Cardiac muscle cell (in vitro differentiated cells and primary cell): ENCODE data around the gene PBXIP1. TPM values are rescaled to one million over a fixed set of nuclear protein-coding genes. Genes with fewer than 3 reads are reported as not detected.

Experiments used
- DNase-seq, 2 donors: peaks; one replicate each; pipeline versions ENCODE4 v3.0.0 to v3.0.0-alpha.2; 2010 to 2017; ENCODE audit warnings: low read depth in 1 of 2, low spot score in 1 of 2
- H3K27ac ChIP-seq: fragments of 200-600 bp; sonication (generic); 2 replicates; pipeline ENCODE4 v1.5.1; 2016
- H3K27me3 ChIP-seq: fragments of 200-600 bp; sonication (generic); 2 replicates; pipeline ENCODE4 v1.6.0; 2016; ENCODE audit warnings: control low read depth
- H3K36me3 ChIP-seq: fragments of 200-600 bp; sonication (generic); 2 replicates; pipeline ENCODE4 v1.5.1; 2016; ENCODE audit warnings: control low read depth
- H3K4me1 ChIP-seq: fragments of 200-600 bp; sonication (generic); 2 replicates; pipeline ENCODE4 v1.8.1; 2017; ENCODE audit warnings: low read depth, mild to moderate bottlenecking, mixed run types
- H3K4me3 ChIP-seq: fragments of 200-600 bp; sonication (generic); 2 replicates; pipeline ENCODE4 v1.5.1; 2016; ENCODE audit warnings: mild to moderate bottlenecking
- H3K9me3 ChIP-seq: fragments of 200-600 bp; sonication (generic); 2 replicates; pipeline ENCODE4 v1.5.1; 2017; ENCODE audit warnings: low read depth, mild to moderate bottlenecking, control low read depth
- polyA plus RNA-seq: library from polyadenylated mRNA; unstranded; fragments of >200 nt; fragmentation: Nextera tagmentation; extraction: Ambion mirVana; gene quantifications from 2 replicates; pipeline ENCODE4 v1.2.1, GENCODE V29; 2016
- total RNA-seq: library from RNA; depleted of rRNA; stranded (reverse); fragments of >200 nt; gene quantifications from 2 replicates; pipeline ENCODE4 v1.2.3, GENCODE V29; 2016
- TF ChIP-seq, protein P1 (sequence below): IDR thresholded peaks from 2 replicates; pipeline ENCODE4 v1.5.1; 2012; ENCODE audit warnings: low read depth, mild to moderate bottlenecking, low read length

Gene PBXIP1
- total and polyA plus RNA-seq, 2 experiments from 2014 or later: 108 to 161 TPM

DNA sequence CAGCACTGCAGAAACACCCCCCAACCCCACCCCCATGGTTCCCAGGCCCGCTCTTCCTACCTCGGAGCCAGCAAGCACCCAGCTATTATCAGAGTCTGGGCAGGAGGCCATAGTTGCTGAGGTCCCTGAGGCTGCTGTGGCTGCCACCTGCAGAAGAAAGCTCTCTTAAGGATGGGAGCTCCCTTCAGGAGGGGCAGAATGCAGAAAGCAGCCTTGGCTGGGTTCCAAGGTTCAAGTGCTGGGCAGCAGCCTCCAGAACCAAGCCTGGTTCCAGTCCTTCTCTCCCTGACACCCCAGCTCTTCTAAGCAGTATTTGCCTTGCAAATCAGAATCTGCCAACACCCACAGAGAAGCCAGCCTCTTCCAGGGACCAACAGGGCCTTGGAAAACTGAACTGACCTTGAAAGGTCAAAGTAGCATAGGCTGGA lies 2.3 kb downstream of the PBXIP1 start:
- Histone ChIP-seq H3K4me3 (peak overlapping the region; percentile 0), H3K4me1 (peaks cover 45% of the 10 kb centered on the region), H3K36me3 (peaks cover 5% of the 10 kb centered on the region), H3K27ac (peak overlapping the region; percentile 94), H3K9me3 (no peaks in the 10 kb centered on the region), H3K27me3 (no peaks in the 10 kb centered on the region)
- TF ChIP-seq, protein P1, sequence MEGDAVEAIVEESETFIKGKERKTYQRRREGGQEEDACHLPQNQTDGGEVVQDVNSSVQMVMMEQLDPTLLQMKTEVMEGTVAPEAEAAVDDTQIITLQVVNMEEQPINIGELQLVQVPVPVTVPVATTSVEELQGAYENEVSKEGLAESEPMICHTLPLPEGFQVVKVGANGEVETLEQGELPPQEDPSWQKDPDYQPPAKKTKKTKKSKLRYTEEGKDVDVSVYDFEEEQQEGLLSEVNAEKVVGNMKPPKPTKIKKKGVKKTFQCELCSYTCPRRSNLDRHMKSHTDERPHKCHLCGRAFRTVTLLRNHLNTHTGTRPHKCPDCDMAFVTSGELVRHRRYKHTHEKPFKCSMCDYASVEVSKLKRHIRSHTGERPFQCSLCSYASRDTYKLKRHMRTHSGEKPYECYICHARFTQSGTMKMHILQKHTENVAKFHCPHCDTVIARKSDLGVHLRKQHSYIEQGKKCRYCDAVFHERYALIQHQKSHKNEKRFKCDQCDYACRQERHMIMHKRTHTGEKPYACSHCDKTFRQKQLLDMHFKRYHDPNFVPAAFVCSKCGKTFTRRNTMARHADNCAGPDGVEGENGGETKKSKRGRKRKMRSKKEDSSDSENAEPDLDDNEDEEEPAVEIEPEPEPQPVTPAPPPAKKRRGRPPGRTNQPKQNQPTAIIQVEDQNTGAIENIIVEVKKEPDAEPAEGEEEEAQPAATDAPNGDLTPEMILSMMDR: no peak
- peak in 1 of 2 donors; percentile 51 for DNase-seq

DNA sequence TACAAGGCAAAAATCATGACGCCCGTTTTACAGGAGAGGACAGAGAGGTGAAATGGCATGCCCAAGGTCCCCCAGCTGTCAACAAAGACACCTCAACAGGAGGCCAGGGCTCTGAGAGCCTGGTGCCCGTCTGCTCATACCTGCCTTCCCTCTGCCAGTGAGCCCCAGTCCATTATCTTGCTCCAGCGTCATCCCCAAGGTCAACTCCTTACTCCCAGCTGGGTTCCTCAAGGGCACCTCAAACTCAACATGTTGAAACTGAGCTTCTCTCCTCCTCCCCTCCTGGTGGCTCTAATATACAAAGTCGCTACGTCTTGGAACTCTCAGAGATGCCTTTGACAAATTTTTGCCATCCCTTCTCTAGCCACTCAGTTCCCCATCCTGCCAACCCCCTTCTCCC lies 3.2 kb downstream of the PBXIP1 start:
- DNase-seq: no peak
- H3K4me3 ChIP-seq: no peak overlapping the region
- H3K27me3 ChIP-seq: no peaks in the 10 kb centered on the region
- H3K9me3 ChIP-seq: no peaks in the 10 kb centered on the region
- peaks cover 5% of the 10 kb centered on the region for H3K36me3 ChIP-seq
- peaks cover 45% of the 10 kb centered on the region for H3K4me1 ChIP-seq
- TF ChIP-seq, protein P1: no peak
- H3K27ac ChIP-seq: peak overlapping the region; percentile 94

DNA sequence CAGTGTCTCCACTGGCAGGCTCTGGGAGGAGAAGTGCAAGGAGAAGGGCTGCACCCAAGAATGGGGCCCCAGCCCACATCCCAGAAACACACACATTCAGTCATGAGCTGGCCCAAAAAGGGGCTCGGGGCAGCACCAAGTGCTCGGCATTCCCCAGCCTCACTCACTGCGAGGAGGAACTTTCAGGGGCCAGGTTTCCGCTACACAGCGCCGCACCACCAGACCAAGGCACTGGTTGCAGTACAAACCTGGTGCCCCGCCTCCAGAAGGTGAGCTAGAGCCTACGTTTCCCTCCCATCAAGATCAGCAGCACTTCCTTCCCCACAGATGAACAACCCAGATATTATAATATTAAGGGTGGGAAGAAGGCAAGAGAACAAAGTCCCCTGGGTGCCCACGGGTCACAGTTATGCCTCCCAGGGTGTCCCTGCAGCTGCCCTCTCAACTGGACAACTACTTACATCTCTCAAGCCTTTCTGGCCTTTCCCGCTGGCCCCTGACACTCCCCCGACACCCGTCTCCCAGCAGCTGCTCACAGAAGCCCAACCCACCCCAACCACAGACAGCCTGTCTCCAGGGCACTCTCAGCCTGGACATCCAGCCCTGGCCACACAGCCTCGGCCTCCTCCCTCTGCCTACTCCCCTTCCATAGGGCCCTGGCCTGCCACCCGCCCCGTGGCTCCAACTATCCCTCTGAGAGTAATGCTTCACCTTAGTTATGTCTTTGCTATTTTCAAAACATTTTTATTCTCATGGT lies 3.8 kb downstream of the PBXIP1 start:
- Histone ChIP-seq H3K4me3 (no peak overlapping the region), H3K4me1 (peaks cover 45% of the 10 kb centered on the region), H3K27me3 (no peaks in the 10 kb centered on the region), H3K36me3 (peaks cover 5% of the 10 kb centered on the region), H3K27ac (peak overlapping the region; percentile 94), H3K9me3 (no peaks in the 10 kb centered on the region)
- TF ChIP-seq, protein P1: no peak
- peak in 1 of 2 donors; percentile 56 for DNase-seq

DNA sequence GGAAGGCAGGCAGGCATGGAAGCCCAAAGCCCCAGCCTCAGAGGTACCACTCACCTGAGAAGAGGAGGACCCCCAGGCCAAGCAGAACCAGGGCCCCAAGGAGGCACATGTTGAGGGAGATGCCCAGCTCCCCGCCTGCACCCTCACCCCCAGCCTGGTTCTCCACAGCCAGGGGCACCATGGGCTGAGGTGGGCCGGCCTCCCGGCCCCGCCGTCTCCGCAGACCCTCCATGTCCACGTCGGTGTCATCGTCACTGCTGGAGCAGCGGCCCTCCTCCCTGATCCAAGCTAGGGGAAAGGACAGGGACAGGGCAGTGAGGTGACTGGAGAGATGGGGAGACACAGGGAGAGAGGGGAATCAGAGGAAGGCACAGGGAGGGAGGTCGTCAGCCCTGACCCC lies 7.8 kb downstream of the PBXIP1 start:
- Histone ChIP-seq H3K4me3 (no peak overlapping the region), H3K36me3 (peaks cover 8% of the 10 kb centered on the region), H3K27me3 (no peaks in the 10 kb centered on the region), H3K4me1 (peaks cover 26% of the 10 kb centered on the region), H3K27ac (no peak overlapping the region), H3K9me3 (no peaks in the 10 kb centered on the region)
- TF ChIP-seq, protein P1: no peak
- no peak for DNase-seq

DNA sequence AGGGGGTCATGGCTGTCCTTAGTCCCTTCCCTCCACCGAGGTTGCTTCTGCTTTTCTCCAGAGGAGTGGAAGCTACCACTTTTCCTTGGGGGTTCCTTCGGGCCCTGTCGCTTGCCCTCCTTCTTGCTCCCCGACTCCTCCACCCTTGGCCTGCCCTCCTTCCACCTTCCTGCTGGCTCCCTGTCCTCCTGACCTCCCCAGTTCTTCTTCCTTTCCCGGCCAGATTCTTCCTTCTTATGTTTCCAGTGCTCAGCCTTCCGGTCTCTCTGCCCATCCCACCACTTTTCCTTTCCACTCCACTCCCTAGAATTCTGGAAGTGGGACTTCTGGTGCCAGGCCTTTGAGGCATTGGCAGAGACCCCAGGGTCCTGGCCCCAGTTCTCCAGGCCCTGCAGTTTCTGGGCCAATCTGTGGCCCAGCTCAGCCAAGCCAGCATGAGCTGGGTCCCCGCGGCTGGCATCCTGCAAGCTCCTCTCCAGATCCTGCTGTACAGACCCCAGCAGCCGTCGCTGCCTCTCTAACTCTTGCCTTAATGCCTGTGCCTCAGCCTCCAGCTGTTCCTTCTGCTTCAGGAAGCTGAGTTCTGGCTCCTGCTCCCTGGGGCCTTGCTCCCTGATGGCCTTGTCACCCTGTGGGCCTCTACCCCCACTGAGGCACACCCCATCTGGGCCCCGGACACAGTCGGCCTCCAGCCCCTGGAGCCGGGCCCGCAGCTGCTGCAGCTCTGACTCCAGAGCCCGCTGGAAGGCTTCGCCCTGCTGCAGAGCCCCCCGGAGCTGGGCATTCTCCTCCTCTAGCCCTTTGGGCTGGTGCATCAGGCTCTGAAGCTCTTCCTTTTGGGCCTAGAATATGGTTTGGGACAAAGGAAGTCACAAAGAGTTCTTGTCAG lies 9.7 kb downstream of the PBXIP1 start:
- DNase-seq: no peak
- H3K4me3 ChIP-seq: no peak overlapping the region
- H3K27me3 ChIP-seq: no peaks in the 10 kb centered on the region
- peaks cover 12% of the 10 kb centered on the region for H3K4me1 ChIP-seq
- H3K36me3 ChIP-seq: peaks cover 8% of the 10 kb centered on the region
- H3K9me3 ChIP-seq: no peaks in the 10 kb centered on the region
- TF ChIP-seq, protein P1: no peak
- peak overlapping the region; percentile 64 for H3K27ac ChIP-seq
